Heart left ventricle (tissue), 16 donors: ENCODE results near the gene BBOX1. TPM values are rescaled to one million over a fixed set of nuclear protein-coding genes. Genes with fewer than 3 reads are reported as not detected.

ENCODE experiments used
- ATAC-seq, 4 donors: fragments of 200-7000 bp; cut with Tn5 transposase; one replicate each; pipeline ENCODE4 v1.9.1; 2020 to 2022; ENCODE audit warnings: moderate library complexity in 4 of 4, mild to moderate bottlenecking in 3 of 4, moderate number of reproducible peaks in 1 of 4
- DNase-seq, 5 donors: peaks; one replicate each; pipeline ENCODE4 v3.0.0-alpha.2; 2020
- H3K27ac ChIP-seq, 12 donors: fragments of 200-600 bp; sonication (generic) in 4 of 12; one replicate each; pipeline versions ENCODE4 v1.5.0 to v1.8.0; 2016 to 2022; ENCODE audit warnings: mild to moderate bottlenecking in 2 of 12
- H3K27me3 ChIP-seq, 9 donors: fragments of 200-600 bp; sonication (generic) in 2 of 9; one replicate each; pipeline versions ENCODE4 v1.5.1 to v1.8.0; 2016 to 2022; ENCODE audit warnings: mild to moderate bottlenecking in 3 of 9
- H3K36me3 ChIP-seq, 9 donors: fragments of 200-600 bp; sonication (generic) in 2 of 9; one replicate each; pipeline versions ENCODE4 v1.5.0 to v1.8.0; 2018 to 2022; ENCODE audit warnings: mild to moderate bottlenecking in 2 of 9
- H3K4me1 ChIP-seq, 12 donors: fragments of 200-600 bp; sonication (generic) in 4 of 12; one replicate each; pipeline versions ENCODE4 v1.5.0 to v1.8.0; 2016 to 2022; ENCODE audit warnings: mild to moderate bottlenecking in 3 of 12
- H3K4me3 ChIP-seq, 12 donors: fragments of 200-600 bp; sonication (generic) in 4 of 12; one replicate each; pipeline versions ENCODE4 v1.5.0 to v1.8.0; 2017 to 2022; ENCODE audit warnings: mild to moderate bottlenecking in 9 of 12, moderate library complexity in 4 of 12
- H3K9me3 ChIP-seq, 12 donors: fragments of 200-600 bp; sonication (generic) in 4 of 12; one replicate each; pipeline versions ENCODE4 v1.5.0 to v1.8.0; 2016 to 2022; ENCODE audit warnings: mild to moderate bottlenecking in 1 of 12
- POLR2A ChIP-seq, 2 donors: fragments of 450-650 bp; IDR thresholded peaks; one replicate each; pipeline ENCODE4 v1.6.1; 2017; ENCODE audit warnings: antibody characterized with exemption in 2 of 2, mild to moderate bottlenecking in 2 of 2, moderate library complexity in 2 of 2
- WGBS, 4 donors: extraction: QIAGEN DNeasy Blood & Tissue Kit in 2 of 4; methylation state at CpG; one replicate each; pipeline versions ENCODE4 v1.1.5 to v1.1.7; 2013 to 2018; 5-methylcytosine and 5-hydroxymethylcytosine counted together
- intact Hi-C, 10 donors: fragments of 100-400 bp; cut with DNase I; formaldehyde crosslinking; loops; one replicate each; pipeline versions ENCODE4 v1.11.1 to v1.14.2; 2022
- polyA plus RNA-seq, 2 donors: library from polyadenylated mRNA; stranded (reverse); fragments of 200-250 nt; gene quantifications; one replicate each; pipeline ENCODE4 v1.2.3, GENCODE V29; 2013
- total RNA-seq, 9 donors: library from RNA; depleted of rRNA in 2 of 9; stranded (reverse); fragments of >200 nt in 2 of 9; fragmentation: NEBNext Ultra II Directional in 3 of 9; extraction: Animal tissue kit (Norgen Biotek cat#: 25700) in 3 of 9; gene quantifications; one replicate each; pipeline versions ENCODE4 v1.1.0 to v1.2.4, GENCODE V29; 2016 to 2023
- TF ChIP-seq, protein P1 (sequence below), 12 donors: fragments of 200-600 bp; sonication (generic) in 4 of 12; IDR thresholded peaks; one replicate each; pipeline versions ENCODE4 v1.5.0 to v1.8.0; 2018 to 2022; ENCODE audit warnings: antibody characterized with exemption in 12 of 12, mild to moderate bottlenecking in 5 of 12
- donor health status: ischemic (EF 13 %, LVEDD 7.1; RV severe dilation, severe dysfunction).
- donor health status: healthy with polysubstance abuse.
- donor health status: DM: no; HTN: yes; CAD: no.
- donor health status: DM: no; HTN: no; CAD: no.
- donor health status: ischemic (EF 25% LVEDD 6.9; RV normal size, moderate dysfunction).
- donor health status: ischemic (EF 25% LVEDD 5.7; RV mildly dilated, moderate dysfunction).
- donor health status: healthy.
- donor health status: DM: yes; HTN: yes; CAD: no.
- donor health status: ischemic (EF 35%, LVEDD 5.7; RV mildly dilated, moderate dysfunction).
- donor health status: nonischemic (EF 11% LVEDD 7.7; RV severe dilation, severe dysfunction).
- donor health status: DM: yes; HTN: yes; CAD: no.
- donor health status: PGD.
- donor health status: ischemic (EF 29% LVEDD 5.4; RV normal size, mild dysfunction).
- donor health status: nonischemic (EF 23%, LVEDD 6.1; RV moderate dilation, normal function).

Gene BBOX1
- total and polyA plus RNA-seq, 11 donors = 0.18 TPM; not detected in 10

- WGBS, 4 donors = 62 to 73% (median 69%) methylated on average over 2 of the region's 2 CpGs
- intact Hi-C loops = no loop called here
Observed at GRCh38 chr11:27095059-27095458, 54.4 kb downstream of the BBOX1 start.

GRCh38 chr11:27095887-27096286, 55.3 kb downstream of the BBOX1 start:
- Histone ChIP-seq H3K9me3 (peaks cover 0 to 7% (median 0%) of the 10 kb centered on the region in 12 donors), H3K4me3 (no peak overlapping the region), H3K36me3 (no peaks in the 10 kb centered on the region), H3K27ac (peak overlapping the region in 1 of 12 donors; percentile 12), H3K27me3 (no peaks in the 10 kb centered on the region), H3K4me1 (peaks cover 0 to 8% (median 0%) of the 10 kb centered on the region in 12 donors)
- ATAC-seq (no peak), DNase-seq (no peak)
- TF ChIP-seq, protein P1, sequence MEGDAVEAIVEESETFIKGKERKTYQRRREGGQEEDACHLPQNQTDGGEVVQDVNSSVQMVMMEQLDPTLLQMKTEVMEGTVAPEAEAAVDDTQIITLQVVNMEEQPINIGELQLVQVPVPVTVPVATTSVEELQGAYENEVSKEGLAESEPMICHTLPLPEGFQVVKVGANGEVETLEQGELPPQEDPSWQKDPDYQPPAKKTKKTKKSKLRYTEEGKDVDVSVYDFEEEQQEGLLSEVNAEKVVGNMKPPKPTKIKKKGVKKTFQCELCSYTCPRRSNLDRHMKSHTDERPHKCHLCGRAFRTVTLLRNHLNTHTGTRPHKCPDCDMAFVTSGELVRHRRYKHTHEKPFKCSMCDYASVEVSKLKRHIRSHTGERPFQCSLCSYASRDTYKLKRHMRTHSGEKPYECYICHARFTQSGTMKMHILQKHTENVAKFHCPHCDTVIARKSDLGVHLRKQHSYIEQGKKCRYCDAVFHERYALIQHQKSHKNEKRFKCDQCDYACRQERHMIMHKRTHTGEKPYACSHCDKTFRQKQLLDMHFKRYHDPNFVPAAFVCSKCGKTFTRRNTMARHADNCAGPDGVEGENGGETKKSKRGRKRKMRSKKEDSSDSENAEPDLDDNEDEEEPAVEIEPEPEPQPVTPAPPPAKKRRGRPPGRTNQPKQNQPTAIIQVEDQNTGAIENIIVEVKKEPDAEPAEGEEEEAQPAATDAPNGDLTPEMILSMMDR (IDR thresholded peaks at IDR 0.05) = no peak
- TF ChIP-seq POLR2A (IDR thresholded peaks at IDR 0.05) = no peak
- intact Hi-C loops = no loop called here
- 30 to 43% (median 38%) methylated on average over 1 of the region's 1 CpG for WGBS, 4 donors

More at GRCh38 chr11:27095059-27095458, 54.4 kb downstream of the BBOX1 start:
- ATAC-seq (no peak), DNase-seq (no peak)
- peak overlapping the region in 2 of 12 donors; percentile 16 to 22 for H3K27ac ChIP-seq
- H3K36me3 ChIP-seq = no peaks in the 10 kb centered on the region
- H3K9me3 ChIP-seq = peaks cover 0 to 14% (median 3%) of the 10 kb centered on the region in 12 donors
- no peak for TF ChIP-seq POLR2A (IDR thresholded peaks at IDR 0.05)
- TF ChIP-seq, protein P1 (IDR thresholded peaks at IDR 0.05) = no peak
- peaks cover 0 to 8% (median 0%) of the 10 kb centered on the region in 12 donors for H3K4me1 ChIP-seq
- no peak overlapping the region for H3K4me3 ChIP-seq
- H3K27me3 ChIP-seq = no peaks in the 10 kb centered on the region

DNA sequence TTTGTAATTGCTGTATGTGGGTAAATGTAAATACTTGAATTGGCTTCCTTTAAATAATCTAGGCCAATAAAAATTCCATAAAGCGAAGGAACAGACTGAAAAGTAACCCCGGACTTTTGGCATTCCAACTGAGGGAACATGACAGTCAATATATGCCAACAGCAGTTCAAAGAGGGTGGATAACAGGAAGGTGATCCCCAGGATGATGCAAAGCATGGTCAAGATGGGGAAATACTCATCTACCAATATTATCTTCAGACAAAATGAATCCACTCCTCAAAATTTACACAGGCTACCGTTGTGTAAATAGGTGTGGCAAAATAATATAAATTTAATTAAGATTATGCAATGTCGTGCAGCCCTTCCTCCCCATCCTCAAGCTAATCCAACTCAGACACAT, 56.9 kb downstream of the BBOX1 start:
- Histone ChIP-seq H3K9me3 (no peaks in the 10 kb centered on the region), H3K36me3 (no peaks in the 10 kb centered on the region), H3K27ac (no peak overlapping the region), H3K27me3 (no peaks in the 10 kb centered on the region), H3K4me1 (peaks cover 0 to 8% (median 0%) of the 10 kb centered on the region in 12 donors), H3K4me3 (no peak overlapping the region)
- TF ChIP-seq, protein P1 (IDR thresholded peaks at IDR 0.05) = no peak
- TF ChIP-seq POLR2A (IDR thresholded peaks at IDR 0.05) = no peak
- ATAC-seq (no peak), DNase-seq (no peak)
- intact Hi-C loops = no loop called here
- 87 to 92% (median 88%) methylated on average over 4 of the region's 4 CpGs for WGBS, 4 donors

DNA sequence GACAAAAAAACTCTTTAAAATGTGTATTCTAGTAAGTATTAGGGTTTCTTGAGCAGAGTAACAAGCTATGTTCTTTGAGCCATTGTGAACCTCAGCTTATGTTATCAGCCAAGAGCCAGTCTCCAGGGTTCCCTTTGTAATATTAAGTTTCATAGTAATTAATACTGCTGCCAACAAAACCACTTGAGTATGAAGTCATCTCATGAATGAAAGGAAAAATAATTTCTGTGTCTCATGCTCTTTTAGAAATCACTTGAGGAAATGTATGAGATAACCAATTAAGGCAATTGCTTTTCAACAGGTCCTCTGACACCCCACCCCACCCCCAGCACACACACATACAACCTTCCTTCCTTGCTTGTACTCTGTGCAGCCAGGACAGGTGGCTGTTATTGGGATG, 59.9 kb downstream of the BBOX1 start:
- no peaks in the 10 kb centered on the region for H3K36me3 ChIP-seq
- H3K9me3 ChIP-seq = no peaks in the 10 kb centered on the region
- no peak for DNase-seq
- no peak for TF ChIP-seq POLR2A (IDR thresholded peaks at IDR 0.05)
- TF ChIP-seq, protein P1 (IDR thresholded peaks at IDR 0.05) = no peak
- H3K4me3 ChIP-seq = no peak overlapping the region
- peaks cover 0 to 6% (median 0%) of the 10 kb centered on the region in 12 donors for H3K4me1 ChIP-seq
- H3K27ac ChIP-seq = no peak overlapping the region
- ATAC-seq = peak in 1 of 4 donors; percentile 42
- intact Hi-C loops = no loop called here
- no peaks in the 10 kb centered on the region for H3K27me3 ChIP-seq
